HG03196 (cell line): ENCODE measurements around the gene PPY.
"Not testable (repeated sequence)": the region's sequence is repeated elsewhere in the genome, so short reads cannot be mapped to it uniquely, and the experiment has no call there.

ENCODE experiments used
- ATAC-seq: cut with Tn5 transposase; IDR thresholded peaks from one replicate; pipeline ENCODE4 v1.9.1; 2021; ENCODE audit not compliant: unreplicated experiment

The PPY gene

DNA sequence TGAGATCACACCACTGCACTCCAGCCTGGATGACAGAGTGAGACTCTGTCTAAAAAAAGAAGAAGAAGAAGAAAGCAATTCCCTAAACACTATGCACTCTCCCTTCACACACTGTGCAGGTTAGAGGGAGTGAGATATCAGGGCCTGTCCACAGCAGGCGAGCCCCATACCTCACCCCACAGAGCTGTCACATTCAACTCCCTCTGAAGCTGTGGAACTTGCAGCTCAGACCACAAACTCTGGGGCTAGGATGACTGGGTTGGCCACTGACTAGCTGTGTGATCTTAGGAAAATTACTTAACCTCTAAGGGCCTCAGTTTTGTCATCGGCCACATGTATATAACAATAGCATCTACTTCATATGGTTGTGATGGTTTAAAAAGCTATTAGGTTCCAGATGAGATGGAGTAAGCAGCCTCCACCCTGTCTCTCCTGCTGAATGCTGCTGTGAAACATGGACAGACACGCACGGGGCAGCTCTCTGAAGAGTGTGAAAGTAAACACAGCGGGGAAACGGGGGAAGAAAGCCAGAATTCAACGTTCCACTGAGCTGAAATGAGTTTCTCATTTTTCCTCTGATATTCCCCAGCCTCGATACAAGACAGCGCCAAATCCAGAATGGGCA lies 25.1 kb upstream of the PPY start:
- no peak for ATAC-seq

- no peak for ATAC-seq
Observed at GRCh38 chr17:43966276-43966675, 24.0 kb upstream of the PPY start.

DNA sequence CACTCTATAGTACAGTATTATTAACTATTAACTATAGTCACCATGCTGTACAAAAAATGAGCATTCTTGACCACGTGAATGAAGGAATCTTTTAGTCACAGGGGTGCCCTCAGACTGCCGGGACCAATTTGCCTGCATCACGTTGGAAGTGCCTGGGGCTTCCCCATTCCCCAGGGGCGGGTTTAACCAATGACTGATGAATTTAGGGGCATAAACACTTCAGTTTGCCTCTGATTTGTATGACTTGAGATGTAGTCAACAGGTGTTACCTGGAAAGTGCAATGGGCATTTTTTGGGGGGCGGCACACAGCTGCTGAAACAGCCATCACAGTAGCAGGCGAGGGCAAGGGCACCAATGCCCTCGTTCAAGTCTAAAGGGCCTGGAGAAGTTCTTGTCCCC lies 20.2 kb upstream of the PPY start:
- no peak for ATAC-seq

DNA sequence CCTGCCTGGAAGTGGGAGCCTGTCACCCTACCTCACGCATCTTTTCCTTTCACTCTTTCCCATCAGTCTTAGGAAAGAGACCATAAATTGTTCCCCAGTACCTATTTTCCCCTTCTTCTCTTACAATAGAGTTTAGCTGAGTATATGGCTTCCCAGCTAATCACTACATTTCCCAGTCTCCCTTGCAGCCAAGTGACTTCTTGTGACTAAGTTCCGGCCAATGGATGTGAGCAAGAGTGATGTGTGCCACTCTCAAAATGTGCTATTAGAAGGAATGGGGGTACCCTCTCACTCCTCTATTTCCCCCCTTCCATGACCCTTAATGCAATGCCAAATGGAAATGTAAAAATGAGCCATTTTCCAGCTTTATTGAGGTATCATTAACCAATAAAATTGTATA lies 19.7 kb upstream of the PPY start:
- no peak for ATAC-seq

GRCh38 chr17:43961292-43961691 lies 19.0 kb upstream of the PPY start:
- ATAC-seq, result not testable (repeated sequence)

GRCh38 chr17:43958748-43959352 lies 16.6 kb upstream of the PPY start:
- no peak for ATAC-seq

- ATAC-seq, result no peak
Observed at GRCh38 chr17:43956222-43956621, 13.9 kb upstream of the PPY start.

DNA sequence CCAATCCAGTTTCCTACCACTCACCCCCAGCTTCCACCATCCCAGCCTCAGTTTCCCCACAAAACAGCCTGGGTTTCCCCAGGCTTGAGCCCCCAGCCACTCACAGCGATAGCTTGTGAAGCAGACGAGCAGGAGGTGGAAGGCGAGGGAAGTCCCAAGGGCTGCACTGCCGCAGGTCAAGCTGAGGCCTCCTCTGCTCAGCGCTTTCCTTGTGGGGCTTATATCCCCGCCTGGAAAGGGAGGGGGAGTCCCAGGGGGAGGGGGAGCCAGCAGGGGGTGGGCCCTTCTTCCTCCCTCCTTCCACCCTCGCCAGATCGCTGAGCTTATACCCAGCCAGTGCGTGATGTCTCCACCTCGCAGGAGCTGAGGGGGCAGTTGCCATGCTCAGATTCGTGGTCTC lies 11.5 kb upstream of the PPY start, which contains the start of gene PYY:
TSS of gene PYY (minus strand) at position 195 of the 400 bp plus-strand sequence. CDS start 457 bp downstream, outside the sequence.
- no peak for ATAC-seq

DNA sequence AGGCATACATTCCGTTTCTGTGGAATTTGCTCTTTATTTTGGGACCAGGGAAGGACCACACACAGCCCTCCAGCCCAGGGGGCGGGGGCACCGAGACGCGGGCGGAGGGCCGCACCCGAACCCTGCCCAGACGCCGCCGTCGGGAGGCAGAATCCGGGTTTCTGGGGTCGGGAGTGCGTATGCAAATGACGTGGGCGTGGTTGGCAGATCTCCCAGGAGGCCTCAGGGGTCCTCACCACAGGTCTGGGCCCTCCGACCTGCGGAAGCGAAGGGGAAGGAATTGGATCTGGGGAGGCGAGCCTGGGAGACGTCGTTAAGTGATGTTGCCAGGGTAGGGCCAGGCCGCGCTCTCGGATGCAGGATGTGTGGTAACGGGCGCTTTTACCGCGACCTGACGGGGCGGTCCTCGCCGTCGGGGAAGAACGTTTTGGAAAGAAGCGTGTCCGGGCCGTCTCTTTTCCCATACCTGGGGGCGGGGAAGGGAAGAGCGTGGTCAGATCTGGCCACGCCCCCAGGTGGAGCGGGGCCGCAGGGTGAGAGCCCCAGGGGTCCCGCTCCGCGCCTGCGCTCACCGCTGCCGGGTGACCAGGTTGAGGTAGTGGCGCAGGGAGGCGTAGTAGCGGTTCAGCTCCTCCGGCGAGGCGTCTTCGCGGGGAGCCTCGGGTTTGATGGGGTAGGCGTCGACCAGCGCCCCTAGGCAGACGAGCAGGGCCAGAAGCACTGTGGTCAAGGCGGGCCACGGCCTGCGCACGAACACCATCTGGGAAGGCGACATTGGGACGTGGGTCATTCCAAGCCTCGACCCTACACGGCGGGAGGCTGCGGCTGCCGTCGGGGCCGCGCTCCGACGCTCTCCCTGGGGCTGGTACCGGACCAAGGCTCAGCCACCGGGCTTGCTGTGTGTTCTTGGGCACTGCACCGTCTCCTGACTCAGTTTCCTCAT lies 10.7 kb upstream of the PPY start:
- ATAC-seq, result no peak

- no peak for ATAC-seq
Observed at GRCh38 chr17:43952351-43952723, 10.1 kb upstream of the PPY start.

DNA sequence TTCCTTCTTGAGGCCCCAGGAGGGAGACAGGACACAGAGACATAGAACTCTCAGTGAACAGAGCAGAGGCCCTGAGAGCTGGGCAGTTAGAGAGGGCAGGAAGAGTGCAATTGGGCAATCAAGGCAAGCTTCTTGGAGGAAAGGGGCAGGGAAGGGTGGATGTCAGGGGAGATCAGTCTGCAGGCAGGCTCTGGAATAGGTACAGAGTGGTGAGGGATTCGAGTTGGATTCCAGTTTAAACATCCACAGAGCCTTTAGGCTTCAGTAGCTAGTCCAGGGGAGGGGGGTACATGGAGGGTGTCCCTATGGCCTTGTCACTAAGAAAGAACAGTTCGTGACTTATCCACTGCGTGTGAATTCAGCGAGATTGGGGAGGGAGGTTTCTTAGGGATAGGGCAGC lies 9.5 kb upstream of the PPY start:
- ATAC-seq, result no peak

GRCh38 chr17:43950554-43950953 lies 8.3 kb upstream of the PPY start:
- no peak for ATAC-seq

- ATAC-seq, result no peak
Observed at GRCh38 chr17:43949781-43950180, 7.5 kb upstream of the PPY start.

- ATAC-seq, result no peak
Observed at GRCh38 chr17:43946781-43947180, 4.5 kb upstream of the PPY start.

- ATAC-seq, result no peak
Observed at GRCh38 chr17:43945074-43945829, 3.0 kb upstream of the PPY start.

GRCh38 chr17:43940630-43941029 lies 1.6 kb downstream of the PPY start:
- no peak for ATAC-seq

- no peak for ATAC-seq
Observed at GRCh38 chr17:43939886-43940285, 2.4 kb downstream of the PPY start.

DNA sequence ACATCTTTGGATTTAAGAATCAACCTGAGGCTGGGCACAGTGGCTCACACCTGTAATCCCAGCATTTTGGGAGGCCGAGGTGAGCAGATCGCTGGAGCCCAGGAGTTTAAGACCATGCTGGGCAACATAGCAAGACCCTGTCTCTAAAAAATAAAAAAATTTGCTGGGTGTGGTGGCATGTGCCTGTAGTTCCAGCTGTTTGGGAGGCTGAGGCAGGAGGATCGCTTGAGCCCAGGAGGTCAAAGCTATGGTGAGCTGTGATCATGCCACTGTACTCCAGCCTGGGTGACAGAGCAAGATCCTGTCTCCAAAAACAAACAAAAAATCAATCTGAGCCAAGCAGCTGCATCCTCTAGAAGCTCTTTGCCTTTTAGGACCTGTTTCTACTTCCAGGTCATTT lies 2.8 kb downstream of the PPY start:
- not testable (repeated sequence) for ATAC-seq

DNA sequence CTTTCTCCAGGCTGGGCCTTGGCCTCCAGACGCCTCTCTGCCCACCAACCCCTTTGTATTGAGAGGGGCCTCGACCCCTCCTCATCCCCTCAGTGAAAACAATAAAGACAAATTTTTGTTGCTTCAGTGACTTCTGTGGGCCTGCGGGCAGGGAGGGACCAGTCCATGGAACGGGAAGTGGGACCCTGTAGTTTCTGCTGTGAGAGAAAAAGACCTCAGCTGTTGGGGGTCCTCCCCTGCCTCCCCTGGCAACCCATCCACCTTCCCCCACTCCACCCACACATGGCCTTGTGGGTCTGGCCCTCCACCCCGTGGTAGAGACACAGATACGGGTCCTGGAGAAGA lies 3.5 kb downstream of the PPY start:
- ATAC-seq, result no peak

DNA sequence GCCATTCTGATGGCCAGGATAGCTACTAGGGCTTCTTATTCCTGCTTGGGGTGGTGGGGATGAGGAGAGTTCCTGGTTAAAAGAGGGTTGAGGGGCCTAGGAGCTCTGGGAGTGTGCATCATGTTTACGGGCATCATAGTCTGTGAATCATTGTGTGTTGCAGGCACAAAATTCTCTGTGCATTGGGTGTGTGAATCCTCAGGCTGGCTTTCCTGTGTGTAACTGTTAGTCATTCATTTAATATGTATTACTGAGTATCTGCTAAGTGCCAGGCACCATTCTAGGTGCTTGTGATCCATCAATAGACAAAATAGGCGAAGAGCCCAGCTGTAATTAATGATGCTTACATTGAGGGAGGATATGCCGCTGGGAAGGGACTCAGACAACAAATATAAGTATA lies 5.8 kb downstream of the PPY start:
- ATAC-seq, result no peak

DNA sequence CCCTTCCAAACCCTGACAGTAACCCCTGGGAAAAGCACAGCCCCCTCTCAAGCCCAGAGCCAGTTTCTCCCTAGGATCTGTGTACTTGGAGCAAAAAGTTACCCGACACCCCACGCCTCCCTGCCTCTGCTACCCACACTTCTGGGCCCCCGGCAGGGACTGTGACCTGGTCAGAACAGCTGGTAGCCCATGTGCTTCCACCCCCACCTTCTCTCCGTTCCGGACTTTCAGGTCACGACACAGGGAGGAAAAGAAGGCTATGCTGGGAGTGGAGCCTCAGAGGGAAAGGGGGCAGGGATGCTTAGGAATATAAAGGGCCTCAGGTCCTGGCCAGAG lies 6.4 kb downstream of the PPY start:
- no peak for ATAC-seq
